Mucosa of rectum (tissue), 2 donors: ENCODE measurements around the gene HLA-DPA1.

Experiments
- H3K27ac ChIP-seq, 2 donors: one replicate each; pipeline ENCODE4 v1.7.0; 2013; ENCODE audit warnings: inconsistent platforms in 2 of 2, low read depth in 2 of 2, low read length in 2 of 2
- H3K27me3 ChIP-seq, 2 donors: one replicate each; pipeline ENCODE4 v1.7.0; 2013; ENCODE audit warnings: low read length in 2 of 2; ENCODE audit not compliant: control insufficient read depth in 2 of 2, insufficient read depth in 2 of 2
- H3K36me3 ChIP-seq, 2 donors: one replicate each; pipeline ENCODE4 v1.7.0; 2013; ENCODE audit warnings: low read length in 2 of 2; ENCODE audit not compliant: control insufficient read depth in 2 of 2, insufficient read depth in 2 of 2
- H3K4me1 ChIP-seq, 2 donors: one replicate each; pipeline ENCODE4 v1.7.0; 2013; ENCODE audit warnings: low read length in 2 of 2, mild to moderate bottlenecking in 1 of 2; ENCODE audit not compliant: control insufficient read depth in 2 of 2, insufficient read depth in 2 of 2
- H3K4me3 ChIP-seq, 2 donors: one replicate each; pipeline ENCODE4 v1.7.0; 2013; ENCODE audit warnings: low read length in 2 of 2
- H3K9ac ChIP-seq, 2 donors: one replicate each; pipeline ENCODE4 v1.7.0; 2013; ENCODE audit warnings: low read length in 2 of 2, low read depth in 1 of 2, mild to moderate bottlenecking in 1 of 2
- H3K9me3 ChIP-seq, 2 donors: one replicate each; pipeline ENCODE4 v1.7.0; 2013; ENCODE audit warnings: low read length in 2 of 2; ENCODE audit not compliant: control insufficient read depth in 2 of 2
- donor health status: healthy.
- donor health status: Normal muscosa, but diverticular disease.

Gene HLA-DPA1

GRCh38 chr6:33019372-33019771, 54.1 kb downstream of the HLA-DPA1 start:
- Histone ChIP-seq H3K4me1 (peaks cover 0 to 12% of the 10 kb centered on the region in 2 donors), H3K27ac (peak overlapping the region; percentile 68 to 76), H3K9ac (peak overlapping the region in 1 of 2 donors; percentile 29), H3K4me3 (peak overlapping the region in 1 of 2 donors; percentile 64), H3K9me3 (no peaks in the 10 kb centered on the region), H3K36me3 (no peaks in the 10 kb centered on the region), H3K27me3 (no peaks in the 10 kb centered on the region)

GRCh38 chr6:33018904-33019303, 54.5 kb downstream of the HLA-DPA1 start:
- Histone ChIP-seq H3K9me3 (no peaks in the 10 kb centered on the region), H3K4me3 (peak overlapping the region; percentile 41 to 64), H3K4me1 (peaks cover 0 to 12% of the 10 kb centered on the region in 2 donors), H3K36me3 (no peaks in the 10 kb centered on the region), H3K27ac (peak overlapping the region; percentile 68 to 76), H3K9ac (peak overlapping the region; percentile 29 to 72), H3K27me3 (peaks cover under 1 to 3% of the 10 kb centered on the region in 2 donors)

- Histone ChIP-seq H3K36me3 (no peaks in the 10 kb centered on the region), H3K4me3 (peak overlapping the region in 1 of 2 donors; percentile 64), H3K27ac (peak overlapping the region; percentile 68 to 76), H3K4me1 (peaks cover 0 to 12% of the 10 kb centered on the region in 2 donors), H3K9ac (no peak overlapping the region), H3K9me3 (no peaks in the 10 kb centered on the region), H3K27me3 (peaks cover 5 to 7% of the 10 kb centered on the region in 2 donors)
Measured at GRCh38 chr6:33018418-33018817, 55.0 kb downstream of the HLA-DPA1 start.

- H3K9me3 ChIP-seq: no peaks in the 10 kb centered on the region
- H3K4me3 ChIP-seq: peak overlapping the region in 1 of 2 donors; percentile 3
- peaks cover 0 to 12% of the 10 kb centered on the region in 2 donors for H3K4me1 ChIP-seq
- H3K36me3 ChIP-seq: no peaks in the 10 kb centered on the region
- peak overlapping the region; percentile 64 to 68 for H3K27ac ChIP-seq
- H3K27me3 ChIP-seq: peaks cover 5 to 7% of the 10 kb centered on the region in 2 donors
- H3K9ac ChIP-seq: no peak overlapping the region
Measured at GRCh38 chr6:33017694-33018353, 55.6 kb downstream of the HLA-DPA1 start.

- Histone ChIP-seq H3K9me3 (no peaks in the 10 kb centered on the region), H3K9ac (no peak overlapping the region), H3K4me1 (peaks cover 0 to 12% of the 10 kb centered on the region in 2 donors), H3K4me3 (peak overlapping the region in 1 of 2 donors; percentile 14), H3K27ac (peak overlapping the region; percentile 9 to 64), H3K36me3 (no peaks in the 10 kb centered on the region), H3K27me3 (peaks cover 5 to 7% of the 10 kb centered on the region in 2 donors)
Measured at GRCh38 chr6:33017018-33017417, 56.4 kb downstream of the HLA-DPA1 start.

GRCh38 chr6:33015798-33016197, 57.7 kb downstream of the HLA-DPA1 start:
- Histone ChIP-seq H3K9me3 (no peaks in the 10 kb centered on the region), H3K27me3 (peaks cover 5 to 7% of the 10 kb centered on the region in 2 donors), H3K4me3 (no peak overlapping the region), H3K9ac (no peak overlapping the region), H3K4me1 (peaks cover 0 to 12% of the 10 kb centered on the region in 2 donors), H3K36me3 (no peaks in the 10 kb centered on the region), H3K27ac (peak overlapping the region in 1 of 2 donors; percentile 7)

- H3K9ac ChIP-seq: no peak overlapping the region
- no peaks in the 10 kb centered on the region for H3K9me3 ChIP-seq
- no peak overlapping the region for H3K27ac ChIP-seq
- H3K27me3 ChIP-seq: peaks cover 5 to 10% of the 10 kb centered on the region in 2 donors
- H3K36me3 ChIP-seq: no peaks in the 10 kb centered on the region
- peaks cover 0 to 10% of the 10 kb centered on the region in 2 donors for H3K4me1 ChIP-seq
- H3K4me3 ChIP-seq: no peak overlapping the region
Measured at GRCh38 chr6:33014841-33015634, 58.4 kb downstream of the HLA-DPA1 start.
